Measurements from ENCODE around the gene PPP2R5C.

Gene PPP2R5C

DNA sequence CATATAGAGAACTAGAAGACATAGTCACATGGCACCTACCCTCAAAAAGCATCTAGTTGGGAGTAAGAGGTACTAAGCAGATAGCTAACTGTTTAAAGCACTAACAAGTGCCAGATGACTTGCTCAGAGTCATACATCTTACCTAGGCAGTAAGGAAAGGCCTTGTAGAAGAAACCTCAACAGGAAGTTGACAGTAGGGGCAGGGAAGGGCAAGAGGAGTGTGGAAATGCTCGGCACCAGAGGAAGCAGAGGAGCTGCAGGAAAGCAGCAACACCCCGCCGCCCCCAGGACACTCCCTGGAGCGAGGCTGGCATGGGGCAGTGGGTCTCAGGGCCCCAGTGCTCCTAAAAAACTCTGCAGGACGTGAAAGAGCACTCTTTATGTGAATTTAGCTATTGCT is 92.9 kb downstream of the PPP2R5C start:
- Histone ChIP-seq H3K79me2 (ENCODE audit: control insufficient read depth, low read length) (peaks cover 95% of the 10 kb centered on the region), H3K27me3 (ENCODE audit: control insufficient read depth, low read length) (no peaks in the 10 kb centered on the region), H3K36me3 (ENCODE audit: control insufficient read depth, low read length) (peaks cover 52% of the 10 kb centered on the region), H3K27ac (ENCODE audit: low read depth, low read length) (no peak overlapping the region), H3K4me1 (ENCODE audit: control insufficient read depth, low read length) (peaks cover 57% of the 10 kb centered on the region), H3K9me2 (replicated peaks; ENCODE audit: control insufficient read depth, low read length) (no peaks in the 10 kb centered on the region), H3K4me3 (ENCODE audit: low read length) (no peak overlapping the region), H3K9me3 (ENCODE audit: control insufficient read depth, insufficient read depth, low read length) (no peaks in the 10 kb centered on the region), H3K4me2 (ENCODE audit: low read length) (no peak overlapping the region), H4K20me1 (ENCODE audit: control insufficient read depth, insufficient read depth, low read depth, low read length) (peaks cover 14% of the 10 kb centered on the region; the same call in 1 of the 2 replicates), H3F3A (ENCODE audit: control insufficient read depth, insufficient read depth) (peaks cover 2% of the 10 kb centered on the region)
- TF ChIP-seq EZH2phosphoT487 (IDR thresholded peaks at IDR 0.05; ENCODE audit: borderline replicate concordance, low read length): no peak
- TF ChIP-seq, protein P1, sequence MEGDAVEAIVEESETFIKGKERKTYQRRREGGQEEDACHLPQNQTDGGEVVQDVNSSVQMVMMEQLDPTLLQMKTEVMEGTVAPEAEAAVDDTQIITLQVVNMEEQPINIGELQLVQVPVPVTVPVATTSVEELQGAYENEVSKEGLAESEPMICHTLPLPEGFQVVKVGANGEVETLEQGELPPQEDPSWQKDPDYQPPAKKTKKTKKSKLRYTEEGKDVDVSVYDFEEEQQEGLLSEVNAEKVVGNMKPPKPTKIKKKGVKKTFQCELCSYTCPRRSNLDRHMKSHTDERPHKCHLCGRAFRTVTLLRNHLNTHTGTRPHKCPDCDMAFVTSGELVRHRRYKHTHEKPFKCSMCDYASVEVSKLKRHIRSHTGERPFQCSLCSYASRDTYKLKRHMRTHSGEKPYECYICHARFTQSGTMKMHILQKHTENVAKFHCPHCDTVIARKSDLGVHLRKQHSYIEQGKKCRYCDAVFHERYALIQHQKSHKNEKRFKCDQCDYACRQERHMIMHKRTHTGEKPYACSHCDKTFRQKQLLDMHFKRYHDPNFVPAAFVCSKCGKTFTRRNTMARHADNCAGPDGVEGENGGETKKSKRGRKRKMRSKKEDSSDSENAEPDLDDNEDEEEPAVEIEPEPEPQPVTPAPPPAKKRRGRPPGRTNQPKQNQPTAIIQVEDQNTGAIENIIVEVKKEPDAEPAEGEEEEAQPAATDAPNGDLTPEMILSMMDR (IDR thresholded peaks at IDR 0.05; ENCODE audit: low read depth, low read length, poor library complexity, severe bottlenecking): no peak

DNA sequence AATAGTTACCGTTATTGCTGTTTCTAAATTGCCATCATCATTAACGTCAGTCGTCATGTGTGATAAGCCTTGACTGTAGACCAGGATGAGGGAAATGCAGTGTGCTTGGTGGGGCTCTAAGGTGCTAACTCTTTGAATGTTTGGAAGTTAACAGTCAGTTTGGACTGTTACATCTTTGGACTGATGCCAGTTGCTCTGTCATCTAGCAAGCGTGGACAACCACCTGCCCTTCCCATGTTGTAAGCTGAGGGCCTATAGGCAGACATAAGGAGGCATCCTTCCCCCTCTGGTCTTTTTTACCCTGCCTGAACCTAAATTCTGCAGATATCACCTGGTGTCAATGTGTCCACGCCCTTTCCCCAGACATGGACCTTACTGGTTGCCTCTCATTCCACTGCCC is 94.4 kb downstream of the PPP2R5C start:
- H3K79me2 ChIP-seq (ENCODE audit: control insufficient read depth, low read length): peaks cover 95% of the 10 kb centered on the region
- H3K4me2 ChIP-seq (ENCODE audit: low read length): no peak overlapping the region
- peaks cover 11% of the 10 kb centered on the region; the same call in 1 of the 2 replicates for H4K20me1 ChIP-seq (ENCODE audit: control insufficient read depth, insufficient read depth, low read depth, low read length)
- H3K4me3 ChIP-seq (ENCODE audit: low read length): no peak overlapping the region
- TF ChIP-seq, protein P1 (IDR thresholded peaks at IDR 0.05; ENCODE audit: low read depth, low read length, poor library complexity, severe bottlenecking): no peak
- TF ChIP-seq EZH2phosphoT487 (IDR thresholded peaks at IDR 0.05; ENCODE audit: borderline replicate concordance, low read length): no peak
- H3K27ac ChIP-seq (ENCODE audit: low read depth, low read length): no peak overlapping the region
- no peaks in the 10 kb centered on the region for H3K27me3 ChIP-seq (ENCODE audit: control insufficient read depth, low read length)
- no peaks in the 10 kb centered on the region for H3K9me3 ChIP-seq (ENCODE audit: control insufficient read depth, insufficient read depth, low read length)
- H3K9me2 ChIP-seq (replicated peaks; ENCODE audit: control insufficient read depth, low read length): no peaks in the 10 kb centered on the region
- H3K36me3 ChIP-seq (ENCODE audit: control insufficient read depth, low read length): peaks cover 55% of the 10 kb centered on the region
- H3F3A ChIP-seq (ENCODE audit: control insufficient read depth, insufficient read depth): no peaks in the 10 kb centered on the region; the same call in 1 of the 2 replicates
- peaks cover 41% of the 10 kb centered on the region for H3K4me1 ChIP-seq (ENCODE audit: control insufficient read depth, low read length)

DNA sequence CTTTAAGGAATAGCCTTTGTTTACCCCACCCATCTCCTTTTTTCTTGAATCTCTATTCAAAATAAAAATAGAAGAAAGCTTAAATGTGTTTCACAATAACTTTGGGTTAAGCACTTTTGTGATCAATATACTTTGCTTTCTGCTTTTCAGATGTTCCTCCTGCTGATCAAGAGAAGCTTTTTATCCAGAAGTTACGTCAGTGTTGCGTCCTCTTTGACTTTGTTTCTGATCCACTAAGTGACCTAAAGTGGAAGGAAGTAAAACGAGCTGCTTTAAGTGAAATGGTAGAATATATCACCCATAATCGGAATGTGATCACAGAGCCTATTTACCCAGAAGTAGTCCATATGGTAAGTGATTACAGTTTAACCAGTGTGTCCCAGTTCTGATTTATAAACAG is 95.0 kb downstream of the PPP2R5C start:
- H3K9me2 ChIP-seq (replicated peaks; ENCODE audit: control insufficient read depth, low read length): no peaks in the 10 kb centered on the region
- no peak for TF ChIP-seq EZH2phosphoT487 (IDR thresholded peaks at IDR 0.05; ENCODE audit: borderline replicate concordance, low read length)
- TF ChIP-seq, protein P1 (IDR thresholded peaks at IDR 0.05; ENCODE audit: low read depth, low read length, poor library complexity, severe bottlenecking): no peak
- H3K4me1 ChIP-seq (ENCODE audit: control insufficient read depth, low read length): peaks cover 35% of the 10 kb centered on the region
- H3K9me3 ChIP-seq (ENCODE audit: control insufficient read depth, insufficient read depth, low read length): no peaks in the 10 kb centered on the region
- H3K27ac ChIP-seq (ENCODE audit: low read depth, low read length): no peak overlapping the region
- H3K27me3 ChIP-seq (ENCODE audit: control insufficient read depth, low read length): no peaks in the 10 kb centered on the region
- H3K36me3 ChIP-seq (ENCODE audit: control insufficient read depth, low read length): peaks cover 61% of the 10 kb centered on the region
- no peak overlapping the region for H3K4me3 ChIP-seq (ENCODE audit: low read length)
- no peak overlapping the region for H3K4me2 ChIP-seq (ENCODE audit: low read length)
- peaks cover 95% of the 10 kb centered on the region for H3K79me2 ChIP-seq (ENCODE audit: control insufficient read depth, low read length)
- peaks cover 11% of the 10 kb centered on the region; the same call in 1 of the 2 replicates for H4K20me1 ChIP-seq (ENCODE audit: control insufficient read depth, insufficient read depth, low read depth, low read length)
- no peaks in the 10 kb centered on the region; the same call in 1 of the 2 replicates for H3F3A ChIP-seq (ENCODE audit: control insufficient read depth, insufficient read depth)

All from DOHH2 (cell line).